HEK293 (cell line): ENCODE data around the gene TBC1D8.

Experiments
- GLIS2 ChIP-seq: fragments of 450-650 bp; formaldehyde crosslinking; IDR thresholded peaks from 2 replicates; pipeline ENCODE4 v1.5.1; 2016; ENCODE audit warnings: missing biosample characterization, missing genetic modification characterization
- KLF17 ChIP-seq: fragments of 450-650 bp; formaldehyde crosslinking; IDR thresholded peaks from 2 replicates; pipeline ENCODE4 v1.5.1; 2016; ENCODE audit warnings: missing biosample characterization, missing genetic modification characterization
- OVOL3 ChIP-seq: fragments of 450-650 bp; formaldehyde crosslinking; IDR thresholded peaks from 2 replicates; pipeline ENCODE4 v1.5.1; 2016; ENCODE audit warnings: missing biosample characterization, missing genetic modification characterization
- PRDM10 ChIP-seq: fragments of 450-650 bp; formaldehyde crosslinking; IDR thresholded peaks from 2 replicates; pipeline ENCODE4 v1.5.1; 2016; ENCODE audit warnings: missing biosample characterization, missing genetic modification characterization
- SETDB1 ChIP-seq: IDR thresholded peaks from one replicate; pipeline ENCODE4 v1.6.1; 2017; ENCODE audit warnings: mild to moderate bottlenecking, low read length, moderate library complexity, mixed read lengths; ENCODE audit not compliant: insufficient read length
- SP2 ChIP-seq: fragments of 450-650 bp; formaldehyde crosslinking; IDR thresholded peaks from 2 replicates; pipeline ENCODE4 v1.5.1; 2016; ENCODE audit warnings: missing biosample characterization, missing genetic modification characterization
- YY1 ChIP-seq: fragments of 450-650 bp; formaldehyde crosslinking; IDR thresholded peaks from 2 replicates; pipeline ENCODE4 v1.5.1; 2018; ENCODE audit warnings: missing biosample characterization, missing genetic modification characterization
- ZBTB44 ChIP-seq: fragments of 450-650 bp; IDR thresholded peaks from 2 replicates; pipeline ENCODE4 v1.5.1; 2018; ENCODE audit warnings: missing biosample characterization, mild to moderate bottlenecking, missing genetic modification characterization
- ZFP3 ChIP-seq: fragments of 450-650 bp; formaldehyde crosslinking; IDR thresholded peaks from 2 replicates; pipeline ENCODE4 v1.5.1; 2016; ENCODE audit warnings: low read depth, missing biosample characterization, missing genetic modification characterization
- ZNF138 ChIP-seq: fragments of 450-650 bp; formaldehyde crosslinking; IDR thresholded peaks from 2 replicates; pipeline ENCODE4 v1.5.1; 2016; ENCODE audit warnings: missing biosample characterization, missing genetic modification characterization, borderline replicate concordance
- ZNF174 ChIP-seq: fragments of 450-650 bp; formaldehyde crosslinking; IDR thresholded peaks from 2 replicates; pipeline ENCODE4 v1.5.0; 2017; ENCODE audit warnings: missing biosample characterization, mild to moderate bottlenecking, missing genetic modification characterization
- ZNF248 ChIP-seq: fragments of 450-650 bp; formaldehyde crosslinking; IDR thresholded peaks from 2 replicates; pipeline ENCODE4 v1.5.1; 2017; ENCODE audit warnings: missing biosample characterization, missing genetic modification characterization
- ZNF398 ChIP-seq: fragments of 450-650 bp; formaldehyde crosslinking; IDR thresholded peaks from 2 replicates; pipeline ENCODE4 v1.5.1; 2017; ENCODE audit warnings: missing biosample characterization, missing genetic modification characterization
- ZNF548 ChIP-seq: fragments of 450-650 bp; formaldehyde crosslinking; IDR thresholded peaks from 2 replicates; pipeline ENCODE4 v1.5.1; 2016; ENCODE audit warnings: missing biosample characterization, missing genetic modification characterization
- ZNF654 ChIP-seq: fragments of 450-650 bp; formaldehyde crosslinking; IDR thresholded peaks from 2 replicates; pipeline ENCODE4 v1.5.1; 2016; ENCODE audit warnings: low read depth, missing biosample characterization, missing genetic modification characterization
- ZNF664 ChIP-seq: fragments of 450-650 bp; formaldehyde crosslinking; IDR thresholded peaks from 2 replicates; pipeline ENCODE4 v1.5.1; 2016; ENCODE audit warnings: missing biosample characterization, missing genetic modification characterization
- ZNF776 ChIP-seq: fragments of 450-650 bp; formaldehyde crosslinking; IDR thresholded peaks from 2 replicates; pipeline ENCODE4 v1.5.0; 2017; ENCODE audit warnings: missing biosample characterization, missing genetic modification characterization, borderline replicate concordance
- TF ChIP-seq, protein P1 (sequence below): sonication (generic); formaldehyde crosslinking; IDR thresholded peaks from 2 replicates; pipeline ENCODE4 v1.8.1; 2022; ENCODE audit warnings: mild to moderate bottlenecking, moderate library complexity, missing genetic modification reagents
- TF ChIP-seq, protein P2 (sequence below): fragments of 450-650 bp; formaldehyde crosslinking; IDR thresholded peaks from 2 replicates; pipeline ENCODE4 v1.5.0; 2017; ENCODE audit warnings: missing biosample characterization, missing genetic modification characterization, borderline replicate concordance
- TF ChIP-seq, protein P3 (sequence below): fragments of 450-650 bp; formaldehyde crosslinking; IDR thresholded peaks from 2 replicates; pipeline ENCODE4 v1.5.1; 2016; ENCODE audit warnings: missing biosample characterization, missing genetic modification characterization
- TF ChIP-seq, protein P4 (sequence below): fragments of 450-650 bp; formaldehyde crosslinking; IDR thresholded peaks from 2 replicates; pipeline ENCODE4 v1.5.1; 2016; ENCODE audit warnings: missing biosample characterization, missing genetic modification characterization

Gene TBC1D8

DNA sequence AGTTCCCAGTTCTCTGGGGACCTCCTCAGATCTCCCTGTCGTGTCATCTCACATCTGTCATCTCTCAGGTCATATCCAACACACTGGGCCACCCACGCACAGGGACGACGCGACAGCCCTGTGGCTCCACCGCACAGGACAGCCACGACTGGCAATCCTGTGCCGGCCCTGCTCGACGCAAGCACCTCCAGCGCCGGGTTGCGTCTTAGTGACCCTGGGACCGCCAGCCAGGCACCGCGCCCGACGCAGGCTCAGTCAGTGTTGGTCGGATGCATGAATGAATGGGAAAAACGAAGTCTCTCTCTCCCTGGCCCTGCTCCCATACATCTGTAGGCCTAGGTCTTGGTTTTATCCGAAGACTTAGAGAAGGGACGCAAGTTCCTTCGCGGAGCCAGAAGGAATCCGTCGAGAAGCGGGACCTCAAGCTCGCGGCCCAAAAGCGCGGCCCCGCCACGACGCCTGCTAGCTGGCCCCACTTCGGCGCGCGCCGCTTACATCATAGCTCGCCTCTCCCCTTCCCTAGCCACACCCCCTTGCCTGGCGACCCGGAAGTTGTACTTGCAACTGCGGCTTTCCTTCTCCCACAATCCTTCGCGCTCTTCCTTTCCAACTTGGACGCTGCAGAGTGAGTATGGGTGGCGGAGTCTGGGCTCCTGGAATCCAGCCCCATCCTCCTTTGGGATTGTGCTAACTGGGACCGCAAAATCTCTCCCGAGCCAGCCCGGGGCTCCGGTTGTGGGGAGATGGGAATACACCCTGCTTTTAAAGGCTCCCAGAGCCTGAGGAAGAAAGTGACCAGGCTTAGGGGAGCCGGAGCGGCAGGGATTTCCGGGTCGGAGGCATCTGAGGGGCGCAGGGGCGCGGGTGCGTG is 149.3 kb downstream of the TBC1D8 start, which contains the start of gene RPL31 (continued):
- 0 out of 2 replicates have a peak, but pooled peaks have one; percentile 17 for TF ChIP-seq PRDM10 (tag by site-specific recombination)
- no peak for TF ChIP-seq ZNF174 (tag by site-specific recombination)
- TF ChIP-seq, protein P1, sequence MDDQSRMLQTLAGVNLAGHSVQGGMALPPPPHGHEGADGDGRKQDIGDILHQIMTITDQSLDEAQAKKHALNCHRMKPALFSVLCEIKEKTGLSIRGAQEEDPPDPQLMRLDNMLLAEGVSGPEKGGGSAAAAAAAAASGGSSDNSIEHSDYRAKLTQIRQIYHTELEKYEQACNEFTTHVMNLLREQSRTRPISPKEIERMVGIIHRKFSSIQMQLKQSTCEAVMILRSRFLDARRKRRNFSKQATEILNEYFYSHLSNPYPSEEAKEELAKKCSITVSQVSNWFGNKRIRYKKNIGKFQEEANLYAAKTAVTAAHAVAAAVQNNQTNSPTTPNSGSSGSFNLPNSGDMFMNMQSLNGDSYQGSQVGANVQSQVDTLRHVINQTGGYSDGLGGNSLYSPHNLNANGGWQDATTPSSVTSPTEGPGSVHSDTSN (CRISPR knock-in tag): peak; percentile 74; the same call in 1 of the 2 replicates
- TF ChIP-seq ZNF138 (tag by site-specific recombination): no peak
- no peak for TF ChIP-seq ZNF776 (tag by site-specific recombination)
- TF ChIP-seq SP2 (tag by site-specific recombination): peak; percentile 65
- no peak for TF ChIP-seq ZNF654 (tag by site-specific recombination)
- TF ChIP-seq YY1: 0 out of 2 replicates have a peak, but pooled peaks have one; percentile 27
- no peak for TF ChIP-seq ZNF548 (tag by site-specific recombination)
- 0 out of 2 replicates have a peak, but pooled peaks have one; percentile 34 for TF ChIP-seq KLF17
- no peak for TF ChIP-seq ZNF398 (tag by site-specific recombination)
- TF ChIP-seq ZNF248 (tag by site-specific recombination): no peak
- 0 out of 2 replicates have a peak, but pooled peaks have one; percentile 17 for TF ChIP-seq OVOL3 (tag by site-specific recombination)
- TF ChIP-seq, protein P2, sequence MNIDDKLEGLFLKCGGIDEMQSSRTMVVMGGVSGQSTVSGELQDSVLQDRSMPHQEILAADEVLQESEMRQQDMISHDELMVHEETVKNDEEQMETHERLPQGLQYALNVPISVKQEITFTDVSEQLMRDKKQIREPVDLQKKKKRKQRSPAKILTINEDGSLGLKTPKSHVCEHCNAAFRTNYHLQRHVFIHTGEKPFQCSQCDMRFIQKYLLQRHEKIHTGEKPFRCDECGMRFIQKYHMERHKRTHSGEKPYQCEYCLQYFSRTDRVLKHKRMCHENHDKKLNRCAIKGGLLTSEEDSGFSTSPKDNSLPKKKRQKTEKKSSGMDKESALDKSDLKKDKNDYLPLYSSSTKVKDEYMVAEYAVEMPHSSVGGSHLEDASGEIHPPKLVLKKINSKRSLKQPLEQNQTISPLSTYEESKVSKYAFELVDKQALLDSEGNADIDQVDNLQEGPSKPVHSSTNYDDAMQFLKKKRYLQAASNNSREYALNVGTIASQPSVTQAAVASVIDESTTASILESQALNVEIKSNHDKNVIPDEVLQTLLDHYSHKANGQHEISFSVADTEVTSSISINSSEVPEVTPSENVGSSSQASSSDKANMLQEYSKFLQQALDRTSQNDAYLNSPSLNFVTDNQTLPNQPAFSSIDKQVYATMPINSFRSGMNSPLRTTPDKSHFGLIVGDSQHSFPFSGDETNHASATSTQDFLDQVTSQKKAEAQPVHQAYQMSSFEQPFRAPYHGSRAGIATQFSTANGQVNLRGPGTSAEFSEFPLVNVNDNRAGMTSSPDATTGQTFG: no peak
- TF ChIP-seq, protein P3, sequence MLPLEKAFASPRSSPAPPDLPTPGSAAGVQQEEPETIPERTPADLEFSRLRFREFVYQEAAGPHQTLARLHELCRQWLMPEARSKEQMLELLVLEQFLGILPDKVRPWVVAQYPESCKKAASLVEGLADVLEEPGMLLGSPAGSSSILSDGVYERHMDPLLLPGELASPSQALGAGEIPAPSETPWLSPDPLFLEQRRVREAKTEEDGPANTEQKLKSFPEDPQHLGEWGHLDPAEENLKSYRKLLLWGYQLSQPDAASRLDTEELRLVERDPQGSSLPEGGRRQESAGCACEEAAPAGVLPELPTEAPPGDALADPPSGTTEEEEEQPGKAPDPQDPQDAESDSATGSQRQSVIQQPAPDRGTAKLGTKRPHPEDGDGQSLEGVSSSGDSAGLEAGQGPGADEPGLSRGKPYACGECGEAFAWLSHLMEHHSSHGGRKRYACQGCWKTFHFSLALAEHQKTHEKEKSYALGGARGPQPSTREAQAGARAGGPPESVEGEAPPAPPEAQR (tag by site-specific recombination): no peak
- TF ChIP-seq SETDB1: peak; percentile 65
- no peak for TF ChIP-seq ZNF664
- no peak for TF ChIP-seq GLIS2 (tag by site-specific recombination)
- TF ChIP-seq ZBTB44 (tag by site-specific recombination): no peak
- no peak for TF ChIP-seq ZFP3 (tag by site-specific recombination)
- TF ChIP-seq, protein P4, sequence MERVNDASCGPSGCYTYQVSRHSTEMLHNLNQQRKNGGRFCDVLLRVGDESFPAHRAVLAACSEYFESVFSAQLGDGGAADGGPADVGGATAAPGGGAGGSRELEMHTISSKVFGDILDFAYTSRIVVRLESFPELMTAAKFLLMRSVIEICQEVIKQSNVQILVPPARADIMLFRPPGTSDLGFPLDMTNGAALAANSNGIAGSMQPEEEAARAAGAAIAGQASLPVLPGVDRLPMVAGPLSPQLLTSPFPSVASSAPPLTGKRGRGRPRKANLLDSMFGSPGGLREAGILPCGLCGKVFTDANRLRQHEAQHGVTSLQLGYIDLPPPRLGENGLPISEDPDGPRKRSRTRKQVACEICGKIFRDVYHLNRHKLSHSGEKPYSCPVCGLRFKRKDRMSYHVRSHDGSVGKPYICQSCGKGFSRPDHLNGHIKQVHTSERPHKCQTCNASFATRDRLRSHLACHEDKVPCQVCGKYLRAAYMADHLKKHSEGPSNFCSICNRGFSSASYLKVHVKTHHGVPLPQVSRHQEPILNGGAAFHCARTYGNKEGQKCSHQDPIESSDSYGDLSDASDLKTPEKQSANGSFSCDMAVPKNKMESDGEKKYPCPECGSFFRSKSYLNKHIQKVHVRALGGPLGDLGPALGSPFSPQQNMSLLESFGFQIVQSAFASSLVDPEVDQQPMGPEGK: peak; percentile 70
